GM19193 (cell line): Measurements from ENCODE around the gene VWA3A.

ENCODE experiments used
- POLR2A ChIP-seq: IDR thresholded peaks from 4 replicates; pipeline ENCODE4 v1.6.1; 2011; ENCODE audit not compliant: insufficient read depth, insufficient read length; ENCODE audit errors: extremely low read depth

VWA3A gene

DNA sequence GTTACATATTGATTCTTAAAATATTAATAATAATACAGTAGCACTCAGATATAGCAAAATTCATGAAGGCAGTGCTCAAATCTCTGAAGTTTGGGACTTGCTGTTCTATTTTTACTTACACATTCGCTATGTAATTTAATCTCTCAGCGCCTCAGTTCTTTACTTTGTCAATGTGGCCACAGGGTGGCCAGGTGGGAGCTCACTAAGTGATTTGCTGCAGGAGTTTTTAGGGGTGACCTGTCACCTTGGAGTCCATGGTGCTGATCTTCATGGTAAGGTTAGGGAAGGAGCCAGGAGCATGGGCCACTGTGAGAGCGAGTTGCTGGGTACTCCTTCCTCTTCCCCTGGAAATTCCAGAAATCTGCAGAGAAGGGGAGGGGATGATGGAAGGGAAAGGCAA, 28.1 kb downstream of the VWA3A start:
- TF ChIP-seq POLR2A, result no peak

DNA sequence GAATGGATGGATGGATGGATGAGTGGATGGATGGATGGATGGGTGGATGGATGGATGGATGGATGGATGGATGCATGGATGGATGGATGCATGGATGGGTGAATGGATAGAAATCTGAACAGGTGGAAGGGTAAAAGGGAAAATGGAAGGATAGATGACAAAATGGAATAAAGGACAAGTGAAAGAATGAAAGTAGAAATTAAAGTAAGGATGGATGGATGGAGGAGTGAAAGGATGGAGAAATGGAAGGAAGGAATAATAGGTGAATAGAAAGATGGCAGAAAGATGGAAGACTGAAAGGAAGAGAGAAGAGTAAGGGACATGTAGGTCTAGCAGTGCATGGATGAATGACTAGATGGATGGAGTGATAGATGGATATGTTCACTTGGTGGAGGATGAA, 29.9 kb downstream of the VWA3A start:
- no peak for TF ChIP-seq POLR2A

DNA sequence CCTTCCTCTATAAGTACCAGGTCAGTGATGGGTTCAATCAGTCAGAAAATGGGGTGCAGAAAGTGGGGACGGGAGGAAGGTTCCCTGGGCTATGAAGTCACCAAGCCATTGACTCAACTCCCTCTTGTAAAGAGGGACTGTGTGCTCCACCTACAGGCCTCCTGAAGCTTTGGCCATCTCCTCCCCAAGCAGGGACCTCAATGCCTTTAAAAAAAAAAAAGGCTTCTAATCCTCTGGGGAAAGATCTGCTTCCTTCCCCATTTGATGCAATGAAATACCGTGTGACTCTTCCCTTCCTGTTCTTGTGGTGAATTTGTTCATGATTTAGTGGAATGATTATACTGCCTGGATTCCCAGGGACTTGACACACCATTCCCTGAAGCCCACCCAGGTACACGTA, 30.8 kb downstream of the VWA3A start:
- TF ChIP-seq POLR2A, result no peak

DNA sequence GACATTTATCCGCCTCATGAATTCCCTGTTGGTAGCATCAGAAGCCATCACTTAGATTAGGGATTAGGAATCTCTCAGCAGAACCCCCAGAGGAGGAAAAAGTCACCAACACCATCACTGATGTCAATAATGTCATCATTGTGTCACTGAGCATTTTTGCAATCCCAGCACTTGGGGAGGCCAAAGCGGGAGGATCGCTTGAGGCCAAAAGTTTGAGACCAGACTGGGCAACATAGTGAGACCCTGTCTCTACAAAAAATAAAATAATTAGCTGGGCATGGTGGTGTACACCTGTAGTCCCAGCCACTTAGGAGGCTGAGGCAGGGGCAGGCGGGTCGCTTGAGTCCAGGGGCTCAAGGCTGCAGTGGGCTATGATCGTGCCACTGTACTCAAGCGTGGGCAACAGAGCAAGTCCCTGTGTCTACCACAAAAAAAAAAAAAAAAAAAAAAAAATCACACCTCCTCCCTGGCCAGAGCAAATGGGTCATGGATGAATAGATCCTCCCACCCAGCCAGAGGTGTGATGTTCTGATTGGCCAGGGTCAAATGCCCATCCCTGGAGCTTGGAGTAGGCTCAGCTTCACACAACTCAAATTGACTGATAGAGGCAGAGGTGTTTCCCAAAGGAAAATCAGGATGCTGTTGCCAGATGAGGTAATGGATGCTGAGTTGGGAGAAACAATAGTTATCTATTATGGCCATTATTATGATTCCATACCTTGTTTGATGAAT, 31.6 kb downstream of the VWA3A start:
- TF ChIP-seq POLR2A, result no peak

DNA sequence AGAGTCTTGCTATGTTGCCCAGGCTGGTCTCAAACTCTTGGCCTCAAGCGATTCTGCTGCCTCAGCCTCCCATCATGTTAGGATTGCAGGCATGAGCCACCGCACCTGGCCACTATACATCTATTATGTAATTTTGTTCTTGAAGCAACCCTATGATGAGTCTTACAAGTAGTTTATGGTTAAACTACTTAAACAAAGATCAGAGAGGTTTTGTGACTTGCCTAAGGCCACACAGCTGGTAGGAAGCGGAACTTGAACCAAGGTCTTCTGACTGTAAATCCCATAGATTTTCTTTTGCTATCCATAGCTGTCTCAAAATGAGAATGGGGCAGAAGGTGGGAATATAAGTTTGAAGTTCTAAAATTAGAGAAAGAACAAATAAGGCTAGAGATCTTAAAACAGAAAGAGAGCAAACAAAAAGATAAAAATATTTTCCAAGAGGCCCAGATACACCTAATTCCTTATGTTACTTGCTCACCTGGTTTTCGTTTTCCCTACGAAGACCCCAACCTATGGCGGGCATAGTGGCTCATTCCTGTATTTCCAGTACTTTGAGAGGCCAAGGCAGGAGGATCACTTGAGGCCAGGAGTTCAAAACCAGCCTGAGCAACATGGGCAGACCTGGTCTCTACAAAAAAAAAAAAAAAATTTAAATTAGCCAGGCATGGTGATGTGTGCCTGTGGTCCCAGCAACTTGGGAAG, 32.4 kb downstream of the VWA3A start:
- TF ChIP-seq POLR2A, result no peak

DNA sequence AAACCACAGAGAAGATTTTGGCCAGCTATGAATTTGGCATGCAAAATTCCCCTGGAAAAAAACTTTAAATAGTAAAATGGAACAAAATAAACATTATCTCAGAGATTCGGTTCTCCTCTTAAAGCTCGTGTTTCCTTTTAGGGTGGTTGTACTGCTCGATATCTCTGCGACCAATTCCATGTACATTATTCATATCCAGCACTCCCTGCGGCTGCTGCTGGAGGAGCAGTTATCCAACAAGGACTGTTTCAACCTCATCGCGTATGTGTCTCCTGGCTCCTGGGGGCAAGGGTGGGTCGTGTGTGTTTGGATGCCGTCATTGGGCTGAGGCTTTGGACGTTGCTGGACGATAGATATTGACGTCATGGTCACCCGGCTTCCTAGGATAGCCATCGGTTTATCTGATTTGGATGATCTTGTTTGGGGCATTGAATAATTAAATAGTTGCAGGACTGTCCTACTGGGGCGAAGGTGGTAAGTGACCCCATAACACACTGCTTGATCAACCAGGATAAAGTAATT, 33.8 kb downstream of the VWA3A start:
- no peak for TF ChIP-seq POLR2A

DNA sequence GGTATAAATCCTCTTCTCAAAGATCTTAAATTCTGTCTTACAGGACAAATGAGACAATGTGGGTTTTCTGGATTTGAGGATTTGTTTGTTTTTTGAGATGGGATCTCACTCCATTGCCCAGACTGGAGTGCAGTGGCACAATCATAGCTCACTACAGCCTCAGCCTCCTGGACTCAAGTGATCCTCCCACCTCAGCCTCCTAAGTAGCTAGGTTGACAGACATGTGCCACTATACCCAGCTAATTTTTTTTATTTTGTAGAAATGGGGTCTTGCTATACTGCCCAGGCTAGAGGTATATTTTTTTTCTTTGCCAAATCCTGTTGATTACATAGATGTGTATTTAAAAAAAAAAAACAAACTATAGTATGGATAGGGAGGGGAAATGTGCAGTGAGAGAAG, 38.2 kb downstream of the VWA3A start:
- TF ChIP-seq POLR2A, result no peak

DNA sequence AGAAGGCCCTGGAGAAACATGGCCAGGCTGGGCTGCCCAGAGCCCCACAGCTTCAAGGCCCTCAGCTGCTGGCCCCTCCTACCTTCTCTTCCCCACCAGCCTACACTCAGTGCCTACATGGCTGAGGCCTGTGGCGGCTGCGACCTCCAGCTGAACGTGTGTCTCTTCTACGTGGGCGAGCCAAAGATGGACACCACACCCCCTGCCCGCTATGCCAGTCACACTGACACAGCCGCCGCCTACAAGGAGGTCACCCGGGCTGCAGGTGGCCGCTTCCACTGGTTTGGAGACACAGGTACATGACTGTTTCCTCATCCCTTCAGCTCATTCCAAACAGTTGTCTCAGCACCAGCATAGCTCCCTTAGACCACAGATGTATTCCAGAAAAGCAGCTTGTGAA, 40.5 kb downstream of the VWA3A start:
- TF ChIP-seq POLR2A, result no peak

DNA sequence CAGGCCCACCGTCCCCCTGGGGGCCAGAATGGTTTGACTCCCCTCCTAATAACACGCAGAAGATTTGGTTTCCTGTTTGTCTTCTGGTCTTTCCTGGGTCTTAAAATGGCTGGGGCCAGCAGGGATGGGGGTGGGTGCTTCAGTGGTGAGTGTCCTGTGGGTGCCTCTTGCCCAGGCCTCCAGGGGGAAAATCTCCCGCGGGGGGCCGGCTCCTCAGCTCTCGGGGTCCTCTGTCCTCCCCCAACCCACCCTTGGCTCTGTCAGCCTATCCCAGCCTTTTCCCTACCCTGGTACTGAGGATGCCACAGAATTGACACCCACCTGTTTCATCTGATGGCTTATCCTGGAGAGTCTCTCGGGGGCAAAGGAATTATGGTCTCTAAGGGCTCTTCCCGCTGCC, 46.1 kb downstream of the VWA3A start:
- TF ChIP-seq POLR2A, result no peak

DNA sequence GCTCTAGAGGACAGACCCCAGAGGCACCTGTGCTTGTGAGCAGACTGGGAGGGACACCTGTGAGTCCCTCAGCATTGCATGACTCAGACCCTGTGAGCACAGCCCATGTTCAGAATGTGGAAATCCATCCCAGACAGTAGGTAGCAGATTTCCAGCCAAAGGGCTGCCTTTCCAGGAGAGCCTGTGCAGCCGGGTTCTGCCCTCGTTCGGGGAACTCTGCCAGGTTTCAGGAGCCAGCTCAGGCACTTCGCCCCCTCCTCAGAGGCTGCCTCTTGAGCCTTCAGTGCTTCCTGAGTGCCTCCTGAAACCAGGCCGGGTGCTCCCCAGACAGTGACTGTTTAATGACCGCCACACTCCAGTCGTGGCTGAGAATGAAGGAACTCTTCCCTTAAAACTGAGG, 46.7 kb downstream of the VWA3A start:
- TF ChIP-seq POLR2A, result no peak

DNA sequence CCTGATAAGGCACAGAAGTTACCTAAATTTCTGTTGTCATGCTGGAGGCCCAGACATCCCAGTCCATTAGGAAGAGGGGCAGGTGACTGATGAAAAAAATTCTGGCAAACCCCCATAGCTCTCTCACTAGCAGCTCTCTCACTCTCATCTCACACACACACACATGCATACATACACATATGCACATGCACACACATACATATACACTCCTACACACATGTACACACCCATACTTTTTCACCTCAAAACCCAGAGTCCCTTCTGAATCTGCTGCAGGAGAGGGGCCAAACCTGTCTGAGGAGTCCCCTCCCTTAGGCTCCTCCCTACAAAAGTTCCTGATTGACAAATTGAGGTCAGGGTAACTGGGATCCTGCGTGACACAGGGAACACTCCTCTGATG, 47.4 kb downstream of the VWA3A start:
- no peak for TF ChIP-seq POLR2A

DNA sequence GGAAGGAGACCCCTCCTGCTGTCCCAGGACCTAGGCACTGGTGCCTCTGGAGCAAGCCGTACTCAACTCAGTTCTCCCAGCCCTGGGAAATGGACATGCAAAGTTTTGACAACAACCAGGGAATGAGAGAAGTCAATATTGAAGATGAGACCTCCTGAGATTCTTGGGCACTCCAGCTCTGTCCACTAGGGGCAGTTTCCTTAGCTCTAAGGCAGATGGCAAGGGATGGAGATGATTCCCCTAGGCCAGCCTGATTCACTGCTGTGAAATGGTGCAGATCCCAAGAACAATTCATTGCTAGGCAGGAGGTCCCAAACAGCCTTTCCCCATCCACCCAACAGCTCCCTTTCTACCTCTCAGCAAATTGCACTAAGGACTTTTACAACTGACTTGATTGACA, 49.4 kb downstream of the VWA3A start:
- TF ChIP-seq POLR2A, result no peak

DNA sequence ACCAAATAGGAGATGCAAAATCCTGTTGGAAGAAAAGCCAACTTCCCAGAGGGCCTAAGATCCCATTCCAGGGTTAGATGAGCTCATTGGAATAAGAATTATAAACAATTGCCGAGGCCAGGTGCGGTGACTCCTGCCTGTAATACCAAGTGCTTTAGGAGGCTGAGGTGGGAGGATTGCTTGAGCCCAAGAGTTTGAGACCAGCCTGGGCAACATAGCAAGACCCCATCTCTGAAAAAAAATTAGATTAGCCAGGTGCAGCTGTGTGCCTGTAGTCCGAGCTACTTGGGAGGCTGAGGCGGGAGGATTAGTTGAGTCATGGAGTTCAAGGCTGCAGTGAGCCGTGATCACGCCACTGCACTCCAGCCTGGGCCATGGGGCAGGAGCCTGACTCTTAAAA, 52.2 kb downstream of the VWA3A start:
- no peak for TF ChIP-seq POLR2A

DNA sequence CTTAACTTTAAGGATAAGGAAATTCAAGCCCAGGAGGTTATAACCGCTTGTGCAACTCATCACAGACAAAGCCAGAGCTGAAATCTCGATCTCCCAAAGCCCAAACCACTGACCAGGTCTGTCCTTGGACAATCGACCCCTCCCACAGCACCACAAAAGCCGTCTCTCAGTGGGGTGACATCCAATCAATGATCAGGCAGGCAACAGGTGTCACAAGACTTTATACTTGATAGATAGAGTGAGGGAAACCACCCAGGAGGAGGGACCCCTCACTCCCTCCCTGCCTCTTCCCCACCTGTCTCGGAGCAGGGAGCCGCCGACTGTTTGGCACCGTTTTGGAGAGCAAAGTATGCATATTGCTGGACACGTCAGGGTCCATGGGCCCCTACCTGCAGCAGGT, 55.5 kb downstream of the VWA3A start:
- TF ChIP-seq POLR2A, result no peak

DNA sequence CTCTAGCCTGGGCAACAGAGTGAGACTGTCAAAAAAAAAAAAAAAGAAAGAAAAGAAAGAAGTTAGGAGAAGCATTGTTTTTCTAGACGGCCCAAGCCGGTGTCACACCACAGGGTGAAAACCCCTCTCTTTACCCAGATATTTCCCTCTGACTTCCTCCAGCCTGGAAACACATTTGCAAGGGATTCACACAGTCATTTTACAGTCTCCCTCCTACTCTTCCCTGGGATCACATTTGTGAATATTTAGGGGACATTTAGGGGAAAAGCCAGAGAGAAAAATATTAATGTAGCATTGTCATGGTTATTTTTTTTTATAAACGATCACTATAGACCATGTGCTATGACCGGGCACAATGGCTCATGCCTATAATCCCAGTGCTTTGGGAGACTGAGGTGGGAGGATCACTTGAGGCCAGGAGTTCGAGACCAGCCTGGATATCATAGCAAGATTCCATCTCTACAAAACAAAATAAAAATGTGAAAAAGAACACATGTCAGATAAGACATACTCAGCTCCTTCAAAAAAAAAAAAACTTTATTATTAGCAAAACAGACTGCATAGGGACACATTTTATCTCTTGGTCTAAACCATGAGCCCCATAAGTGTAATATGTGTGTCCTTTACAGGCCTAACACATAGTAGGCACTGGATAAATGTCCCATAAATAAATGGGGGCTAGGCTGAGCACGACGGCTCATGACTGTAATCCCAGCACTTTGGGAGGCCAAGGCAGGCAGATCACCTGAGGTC, 59.1 kb downstream of the VWA3A start:
- TF ChIP-seq POLR2A, result no peak
